IMR-90 (cell line): Measurements from ENCODE around the gene DIP2C. TPM values are rescaled to one million over a fixed set of nuclear protein-coding genes. Genes with fewer than 3 reads are reported as not detected.

Experiments used
- ATAC-seq: fragments of 200-7000 bp; cut with Tn5 transposase; 2 replicates; pipeline ENCODE4 v1.9.1; 2020; ENCODE audit warnings: low read depth, mild to moderate bottlenecking, moderate library complexity
- BruUV-seq: library from RNA; stranded (reverse); fragments of 400-500 nt; replicated peaks from 2 replicates; lab custom pipeline; 2021; lab: Mats Ljungman, UMichigan
- CTCF ChIA-PET: fragments of 300-600 bp; formaldehyde crosslinking; extraction: SDS; loops from one replicate; lab custom pipeline; 2021; ENCODE audit warnings: antibody characterized with exemption; lab: Yijun Ruan, JAX
- POLR2A ChIA-PET: fragments of 300-600 bp; sonication (Branson Sonifier 250); formaldehyde crosslinking; loops from one replicate; lab custom pipeline; 2022; ENCODE audit warnings: antibody characterized with exemption; ENCODE audit not compliant: unreplicated experiment; lab: Charles Lee
- DNase-seq: peaks from one replicate; pipeline ENCODE4 v3.0.0; 2013
- H2AFZ ChIP-seq: replicated peaks from 2 replicates; pipeline ENCODE3; 2013; ENCODE audit warnings: low read length, mild to moderate bottlenecking; ENCODE audit not compliant: poor library complexity
- H2AK5ac ChIP-seq: 2 replicates; pipeline ENCODE4 v1.6.1; 2013; ENCODE audit warnings: low read depth, low read length, inconsistent platforms
- H2AK9ac ChIP-seq: replicated peaks from 2 replicates; pipeline ENCODE3; 2013; ENCODE audit warnings: mild to moderate bottlenecking, low read depth, low read length, moderate library complexity; ENCODE audit not compliant: poor library complexity
- H2BK120ac ChIP-seq: 2 replicates; pipeline ENCODE4 v1.6.1; 2013; ENCODE audit warnings: low read depth, low read length, inconsistent platforms
- H2BK15ac ChIP-seq: 3 replicates; pipeline ENCODE4 v1.6.1; 2013; ENCODE audit warnings: low read depth, low read length, inconsistent platforms
- H2BK20ac ChIP-seq: 2 replicates; pipeline ENCODE4 v1.6.1; 2013; ENCODE audit warnings: low read depth, mild to moderate bottlenecking, inconsistent platforms, low read length, moderate library complexity
- H2BK5ac ChIP-seq: 2 replicates; pipeline ENCODE4 v1.6.1; 2013; ENCODE audit warnings: mild to moderate bottlenecking, low read depth, low read length, inconsistent platforms; ENCODE audit not compliant: poor library complexity, severe bottlenecking
- H3K14ac ChIP-seq: replicated peaks from 2 replicates; pipeline ENCODE4 v1.6.1; 2013; ENCODE audit warnings: low read depth, low read length, inconsistent platforms
- H3K18ac ChIP-seq: 2 replicates; pipeline ENCODE4 v1.6.1; 2013; ENCODE audit warnings: low read depth, low read length, control low read depth
- H3K23ac ChIP-seq: 2 replicates; pipeline ENCODE4 v1.6.1; 2013; ENCODE audit warnings: low read depth, low read length, inconsistent platforms
- H3K27ac ChIP-seq: 2 replicates; pipeline ENCODE4 v1.5.1; 2013; ENCODE audit warnings: mild to moderate bottlenecking, control low read depth, low read length; ENCODE audit not compliant: insufficient read depth
- H3K27me3 ChIP-seq: 2 replicates; pipeline ENCODE4 v1.6.1; 2013; ENCODE audit warnings: low read length; ENCODE audit not compliant: control insufficient read depth, insufficient read depth
- H3K36me3 ChIP-seq: 2 replicates; pipeline ENCODE4 v1.6.1; 2013; ENCODE audit warnings: low read length, mixed read lengths; ENCODE audit not compliant: control insufficient read depth, insufficient read depth
- H3K4ac ChIP-seq: 2 replicates; pipeline ENCODE4 v1.6.1; 2013; ENCODE audit warnings: low read depth, low read length, inconsistent platforms
- H3K4me1 ChIP-seq: 2 replicates; pipeline ENCODE4 v1.6.1; 2013; ENCODE audit warnings: low read length, mixed read lengths; ENCODE audit not compliant: control insufficient read depth, insufficient read depth
- H3K4me2 ChIP-seq: 2 replicates; pipeline ENCODE4 v1.6.1; 2013; ENCODE audit warnings: low read depth, mild to moderate bottlenecking, control low read depth, low read length, moderate library complexity
- H3K4me3 ChIP-seq: 2 replicates; pipeline ENCODE4 v1.5.1; 2013; ENCODE audit warnings: low read depth, mild to moderate bottlenecking, control low read depth, low read length, moderate library complexity; ENCODE audit not compliant: insufficient read depth
- H3K56ac ChIP-seq: 2 replicates; pipeline ENCODE4 v1.6.1; 2013; ENCODE audit warnings: low read length, inconsistent platforms; ENCODE audit not compliant: insufficient read depth; ENCODE audit errors: extremely low read depth
- H3K79me1 ChIP-seq, 2 experiments: 2 replicates each; pipeline ENCODE4 v1.6.1; 2013; ENCODE audit warnings: low read length in 2 of 2, inconsistent platforms in 1 of 2, low read depth in 1 of 2
- H3K9ac ChIP-seq: 2 replicates; pipeline ENCODE4 v1.6.1; 2013; ENCODE audit warnings: low read depth, low read length, control low read depth
- H3K9me1 ChIP-seq: 2 replicates; pipeline ENCODE4 v1.6.1; 2013; ENCODE audit warnings: low read length, inconsistent platforms; ENCODE audit not compliant: insufficient read depth
- H3K9me3 ChIP-seq: 2 replicates; pipeline ENCODE4 v1.6.1; 2013; ENCODE audit warnings: low read length; ENCODE audit not compliant: control insufficient read depth, insufficient read depth
- H4K20me1 ChIP-seq: 2 replicates; pipeline ENCODE4 v1.6.1; 2013; ENCODE audit warnings: low read length, inconsistent platforms; ENCODE audit not compliant: insufficient read depth
- H4K5ac ChIP-seq: 2 replicates; pipeline ENCODE4 v1.6.1; 2013; ENCODE audit warnings: mild to moderate bottlenecking, low read depth, low read length, control low read depth
- H4K8ac ChIP-seq, 2 experiments: 2 replicates each; pipeline ENCODE4 v1.6.1; 2013; ENCODE audit warnings: low read depth in 2 of 2, low read length in 2 of 2, control low read depth in 1 of 2, inconsistent platforms in 1 of 2
- H4K91ac ChIP-seq: 2 replicates; pipeline ENCODE4 v1.6.1; 2013; ENCODE audit warnings: low read depth, low read length, inconsistent platforms; ENCODE audit not compliant: insufficient read depth
- MAFK ChIP-seq: IDR thresholded peaks from 2 replicates; pipeline ENCODE4 v1.6.1; 2012; ENCODE audit warnings: low read depth, low read length, improper control_type of control experiment
- RFX5 ChIP-seq: IDR thresholded peaks from 2 replicates; pipeline ENCODE4 v1.8.0; 2012; ENCODE audit warnings: low read depth, mild to moderate bottlenecking, low read length, moderate library complexity
- WGBS, 2 experiments: methylation state at CpG; one replicate each; pipeline versions ENCODE4 v1.1.5 to v1.1.7; 2013; ENCODE audit warnings: missing lambda C conversion rate in 2 of 2; ENCODE audit not compliant: insufficient read length in 1 of 2; ENCODE audit errors: extremely low coverage in 2 of 2; 5-methylcytosine and 5-hydroxymethylcytosine counted together
- dilution Hi-C: fragments of 300-500 bp; cut with HindIII; formaldehyde crosslinking; loops from one replicate; pipeline ENCODE4 v1.14.3; 2018; ENCODE audit warnings: low sequenced_read_pairs; ENCODE audit not compliant: unreplicated experiment
- in situ Hi-C: fragments of 300-500 bp; cut with MboI; formaldehyde crosslinking; loops from 3 replicates; pipeline ENCODE4 v1.14.3; 2019; ENCODE audit warnings: low sequenced_read_pairs, inconsistent platforms, mixed read lengths
- intact Hi-C: fragments of 100-400 bp; cut with micrococcal nuclease; formaldehyde crosslinking; loops from 2 replicates; pipeline ENCODE4 v1.10.0; 2022
- polyA plus RNA-seq, 3 experiments: library from polyadenylated mRNA; depleted of rRNA; stranded (reverse); fragments of >200 nt; gene quantifications; 2 replicates each; pipeline ENCODE4 v1.2.3, GENCODE V29; 2012; ENCODE audit warnings: low replicate concordance in 1 of 3
- total RNA-seq: library from RNA; depleted of rRNA; stranded (reverse); fragments of >200 nt; gene quantifications from 2 replicates; pipeline ENCODE4 v1.2.3, GENCODE V29; 2012
- TF ChIP-seq, protein P1 (sequence below): fragments of 150-350 bp; IDR thresholded peaks from 2 replicates; pipeline ENCODE4 v1.6.1; 2016; ENCODE audit warnings: low read depth, mild to moderate bottlenecking, low read length, moderate library complexity, borderline replicate concordance

Gene DIP2C
- total and polyA plus RNA-seq, 2 of the 4 experiments (the other 2 are of a cell fraction): 8.6 to 17.3 TPM

DNA sequence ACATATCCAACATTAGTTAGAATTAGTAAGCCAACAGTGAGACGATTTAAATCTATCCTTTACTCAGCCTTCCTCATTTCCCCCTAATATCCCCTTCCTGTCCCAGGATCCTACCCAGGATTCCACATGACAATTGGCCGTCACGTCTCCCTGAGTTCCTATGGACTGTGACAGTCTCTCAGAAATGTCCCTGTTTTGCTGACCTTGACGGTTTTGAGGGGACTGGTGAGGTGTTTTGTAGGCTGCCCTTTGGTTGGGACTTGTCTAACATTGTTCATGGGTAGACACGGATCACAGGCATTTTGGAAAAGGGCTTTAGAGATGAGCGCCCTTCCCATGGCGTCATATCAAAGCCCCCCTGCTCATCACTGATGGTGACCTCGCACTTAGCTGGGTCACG lies 391.4 kb downstream of the DIP2C start:
- H3K14ac ChIP-seq: peak overlapping the region; percentile 66; the same call in 1 of the 2 replicates
- in situ Hi-C loops (no loop called here), dilution Hi-C loops (no loop called here), intact Hi-C loops (no loop called here)
- peak overlapping the region; percentile 94 for H3K4ac ChIP-seq
- peaks cover 18% of the 10 kb centered on the region for H3K36me3 ChIP-seq
- WGBS, 2 experiments: 100% methylated on average over 3 of the region's 9 CpGs; no CpG with 5 or more reads in 1 of the 2 experiments
- DNase-seq (no peak), ATAC-seq (no peak)
- H2AFZ ChIP-seq: peak overlapping the region; percentile 44
- H2BK15ac ChIP-seq: peak overlapping the region; percentile 62; the same call in 1 of the 3 replicates
- peak overlapping the region; percentile 61 for H2BK120ac ChIP-seq
- BruUV-seq: no TSS peak
- H3K56ac ChIP-seq: peak overlapping the region; percentile 13; the same call in 1 of the 2 replicates
- H4K8ac ChIP-seq: peak overlapping the region in 1 of 2 experiments; percentile 11; a peak in 1 of 4 replicates
- H2AK9ac ChIP-seq: peak overlapping the region; percentile 83
- peaks cover 3% of the 10 kb centered on the region for H4K20me1 ChIP-seq
- no peak overlapping the region for H3K4me3 ChIP-seq
- H3K79me1 ChIP-seq: peaks cover 17 to 36% of the 10 kb centered on the region in 2 experiments
- H2BK5ac ChIP-seq: peak overlapping the region; percentile 94
- H3K9me3 ChIP-seq: no peaks in the 10 kb centered on the region
- peak overlapping the region; percentile 69; the same call in 1 of the 2 replicates for H3K23ac ChIP-seq
- H4K91ac ChIP-seq: peak overlapping the region; percentile 31
- H3K9ac ChIP-seq: no peak overlapping the region
- H3K18ac ChIP-seq: peak overlapping the region; percentile 97
- CTCF ChIA-PET: interaction anchor here (1.1 kb wide), 1 partner anchor 10 kb away, joined by 3 read pairs; no protein-coding TSS in a partner anchor
- peak overlapping the region; percentile 96 for H2AK5ac ChIP-seq
- H4K5ac ChIP-seq: peak overlapping the region; percentile 89
- POLR2A ChIA-PET: no interaction called here
- peak overlapping the region; percentile 81 for H2BK20ac ChIP-seq
- H3K4me1 ChIP-seq: peaks cover 11% of the 10 kb centered on the region
- no peaks in the 10 kb centered on the region for H3K27me3 ChIP-seq
- H3K9me1 ChIP-seq: peaks cover 18% of the 10 kb centered on the region
- TF ChIP-seq, protein P1, sequence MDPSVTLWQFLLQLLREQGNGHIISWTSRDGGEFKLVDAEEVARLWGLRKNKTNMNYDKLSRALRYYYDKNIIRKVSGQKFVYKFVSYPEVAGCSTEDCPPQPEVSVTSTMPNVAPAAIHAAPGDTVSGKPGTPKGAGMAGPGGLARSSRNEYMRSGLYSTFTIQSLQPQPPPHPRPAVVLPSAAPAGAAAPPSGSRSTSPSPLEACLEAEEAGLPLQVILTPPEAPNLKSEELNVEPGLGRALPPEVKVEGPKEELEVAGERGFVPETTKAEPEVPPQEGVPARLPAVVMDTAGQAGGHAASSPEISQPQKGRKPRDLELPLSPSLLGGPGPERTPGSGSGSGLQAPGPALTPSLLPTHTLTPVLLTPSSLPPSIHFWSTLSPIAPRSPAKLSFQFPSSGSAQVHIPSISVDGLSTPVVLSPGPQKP: no peak
- TF ChIP-seq MAFK: peak; percentile 90
- no peak for TF ChIP-seq RFX5
- peak overlapping the region; percentile 70 for H3K27ac ChIP-seq
- peak overlapping the region; percentile 89 for H3K4me2 ChIP-seq
